Mammary epithelial cell (primary cell): ENCODE measurements around the gene TSLP.

Experiments
- EZH2 ChIP-seq: IDR thresholded peaks from 2 replicates; pipeline ENCODE4 v1.6.1; 2012; ENCODE audit warnings: low read length, inconsistent platforms, borderline replicate concordance
- TF ChIP-seq, protein P1 (sequence below), 2 donors: IDR thresholded peaks in 1 of 2; conservative IDR thresholded peaks in 1 of 2; 2 replicates each; pipeline ENCODE4 v1.5.1; 2011 to 2012; ENCODE audit warnings: inconsistent platforms in 2 of 2, low read length in 2 of 2, mild to moderate bottlenecking in 2 of 2, control low read depth in 1 of 2, low read depth in 1 of 2; ENCODE audit not compliant: insufficient read depth in 1 of 2; ENCODE audit errors: extremely low read depth in 1 of 2

DNA sequence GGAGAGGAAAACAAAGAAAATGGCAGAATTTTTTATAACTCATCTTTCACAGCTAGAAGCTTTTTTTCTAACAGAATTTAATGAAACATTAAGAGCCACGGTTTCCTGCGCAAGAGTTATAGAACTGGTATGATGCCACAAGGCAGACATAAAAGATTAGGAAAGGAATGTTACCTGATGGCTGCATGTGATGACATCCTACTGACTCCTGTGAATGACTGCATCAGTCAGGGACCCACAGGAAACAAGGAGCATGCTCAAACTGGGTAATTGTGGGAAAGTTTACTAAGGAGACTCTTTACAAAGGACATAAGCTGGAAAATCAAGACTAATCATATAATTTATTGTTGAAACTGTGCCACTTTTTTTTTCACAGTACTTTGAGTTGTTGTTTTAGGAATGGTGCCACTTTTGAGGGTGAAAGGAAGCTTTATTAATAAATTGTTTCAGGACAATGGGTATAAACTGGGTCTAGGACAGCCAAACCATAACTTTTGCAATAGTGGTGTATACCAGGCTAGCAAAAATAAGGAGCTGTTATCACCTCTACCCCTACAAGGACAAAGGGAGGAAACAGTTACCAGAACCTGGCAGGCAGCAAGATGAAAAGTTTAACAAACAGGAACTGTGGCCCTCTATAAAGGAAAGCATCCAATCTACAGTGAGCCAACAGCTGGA, 5.1 kb upstream of the TSLP start:
- TF ChIP-seq, protein P1, sequence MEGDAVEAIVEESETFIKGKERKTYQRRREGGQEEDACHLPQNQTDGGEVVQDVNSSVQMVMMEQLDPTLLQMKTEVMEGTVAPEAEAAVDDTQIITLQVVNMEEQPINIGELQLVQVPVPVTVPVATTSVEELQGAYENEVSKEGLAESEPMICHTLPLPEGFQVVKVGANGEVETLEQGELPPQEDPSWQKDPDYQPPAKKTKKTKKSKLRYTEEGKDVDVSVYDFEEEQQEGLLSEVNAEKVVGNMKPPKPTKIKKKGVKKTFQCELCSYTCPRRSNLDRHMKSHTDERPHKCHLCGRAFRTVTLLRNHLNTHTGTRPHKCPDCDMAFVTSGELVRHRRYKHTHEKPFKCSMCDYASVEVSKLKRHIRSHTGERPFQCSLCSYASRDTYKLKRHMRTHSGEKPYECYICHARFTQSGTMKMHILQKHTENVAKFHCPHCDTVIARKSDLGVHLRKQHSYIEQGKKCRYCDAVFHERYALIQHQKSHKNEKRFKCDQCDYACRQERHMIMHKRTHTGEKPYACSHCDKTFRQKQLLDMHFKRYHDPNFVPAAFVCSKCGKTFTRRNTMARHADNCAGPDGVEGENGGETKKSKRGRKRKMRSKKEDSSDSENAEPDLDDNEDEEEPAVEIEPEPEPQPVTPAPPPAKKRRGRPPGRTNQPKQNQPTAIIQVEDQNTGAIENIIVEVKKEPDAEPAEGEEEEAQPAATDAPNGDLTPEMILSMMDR (conservative IDR thresholded peaks at IDR 0.05 in 1 of 2, IDR thresholded peaks at IDR 0.05 in 1 of 2; ENCODE audit: extremely low read depth in 1 of 2, insufficient read depth in 1 of 2, low read depth in 1 of 2, low read length in 2 of 2): no peak
- TF ChIP-seq EZH2: no peak
